ENCODE measurements around the gene IL1RAP.

- TF ChIP-seq, protein P1, sequence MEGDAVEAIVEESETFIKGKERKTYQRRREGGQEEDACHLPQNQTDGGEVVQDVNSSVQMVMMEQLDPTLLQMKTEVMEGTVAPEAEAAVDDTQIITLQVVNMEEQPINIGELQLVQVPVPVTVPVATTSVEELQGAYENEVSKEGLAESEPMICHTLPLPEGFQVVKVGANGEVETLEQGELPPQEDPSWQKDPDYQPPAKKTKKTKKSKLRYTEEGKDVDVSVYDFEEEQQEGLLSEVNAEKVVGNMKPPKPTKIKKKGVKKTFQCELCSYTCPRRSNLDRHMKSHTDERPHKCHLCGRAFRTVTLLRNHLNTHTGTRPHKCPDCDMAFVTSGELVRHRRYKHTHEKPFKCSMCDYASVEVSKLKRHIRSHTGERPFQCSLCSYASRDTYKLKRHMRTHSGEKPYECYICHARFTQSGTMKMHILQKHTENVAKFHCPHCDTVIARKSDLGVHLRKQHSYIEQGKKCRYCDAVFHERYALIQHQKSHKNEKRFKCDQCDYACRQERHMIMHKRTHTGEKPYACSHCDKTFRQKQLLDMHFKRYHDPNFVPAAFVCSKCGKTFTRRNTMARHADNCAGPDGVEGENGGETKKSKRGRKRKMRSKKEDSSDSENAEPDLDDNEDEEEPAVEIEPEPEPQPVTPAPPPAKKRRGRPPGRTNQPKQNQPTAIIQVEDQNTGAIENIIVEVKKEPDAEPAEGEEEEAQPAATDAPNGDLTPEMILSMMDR (IDR thresholded peaks at IDR 0.05), result no peak
- TF ChIP-seq ZFX (IDR thresholded peaks at IDR 0.05; ENCODE audit: borderline replicate concordance), result no peak
Observed at GRCh38 chr3:190505381-190506003, 8.4 kb upstream of the IL1RAP start.
